ENCODE data around the gene EXOC3L1. TPM values are rescaled to one million over a fixed set of nuclear protein-coding genes. Genes with fewer than 3 reads are reported as not detected.

The EXOC3L1 gene
- total RNA-seq, 4 donors from 2014 or later: 2.3 to 28.8 (median 3.4) TPM

GRCh38 chr16:67181346-67181745 lies 8.6 kb downstream of the EXOC3L1 start:
- TF ChIP-seq, protein P1, sequence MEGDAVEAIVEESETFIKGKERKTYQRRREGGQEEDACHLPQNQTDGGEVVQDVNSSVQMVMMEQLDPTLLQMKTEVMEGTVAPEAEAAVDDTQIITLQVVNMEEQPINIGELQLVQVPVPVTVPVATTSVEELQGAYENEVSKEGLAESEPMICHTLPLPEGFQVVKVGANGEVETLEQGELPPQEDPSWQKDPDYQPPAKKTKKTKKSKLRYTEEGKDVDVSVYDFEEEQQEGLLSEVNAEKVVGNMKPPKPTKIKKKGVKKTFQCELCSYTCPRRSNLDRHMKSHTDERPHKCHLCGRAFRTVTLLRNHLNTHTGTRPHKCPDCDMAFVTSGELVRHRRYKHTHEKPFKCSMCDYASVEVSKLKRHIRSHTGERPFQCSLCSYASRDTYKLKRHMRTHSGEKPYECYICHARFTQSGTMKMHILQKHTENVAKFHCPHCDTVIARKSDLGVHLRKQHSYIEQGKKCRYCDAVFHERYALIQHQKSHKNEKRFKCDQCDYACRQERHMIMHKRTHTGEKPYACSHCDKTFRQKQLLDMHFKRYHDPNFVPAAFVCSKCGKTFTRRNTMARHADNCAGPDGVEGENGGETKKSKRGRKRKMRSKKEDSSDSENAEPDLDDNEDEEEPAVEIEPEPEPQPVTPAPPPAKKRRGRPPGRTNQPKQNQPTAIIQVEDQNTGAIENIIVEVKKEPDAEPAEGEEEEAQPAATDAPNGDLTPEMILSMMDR (IDR thresholded peaks at IDR 0.05): no peak
- DNase-seq (ENCODE audit: low spot score): no peak
- peak; percentile 37 for ATAC-seq (ENCODE audit: low FRiP score)

DNA sequence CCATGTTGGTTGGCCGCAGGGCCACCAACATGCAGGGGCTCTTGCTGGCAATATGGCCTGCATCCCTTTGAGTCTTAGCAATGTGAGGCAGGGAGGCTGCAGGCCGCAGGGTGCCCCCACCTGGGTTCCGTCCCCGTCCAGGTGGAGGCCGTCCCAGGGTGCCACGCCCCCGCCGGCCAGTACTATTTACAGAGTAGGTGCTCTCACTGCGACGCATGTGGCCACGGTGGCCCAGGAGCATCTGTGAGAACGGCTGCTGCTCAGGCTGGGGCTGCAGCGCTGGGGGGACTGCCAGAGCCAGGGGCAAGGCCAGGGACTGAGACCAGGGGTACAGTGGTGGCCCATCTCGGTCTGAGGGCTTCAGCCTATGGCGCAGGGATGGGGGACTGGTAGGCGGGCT lies 9.8 kb downstream of the EXOC3L1 start:
- ATAC-seq (ENCODE audit: low FRiP score) (no peak), DNase-seq (ENCODE audit: low spot score) (no peak)
- TF ChIP-seq, protein P1 (IDR thresholded peaks at IDR 0.05): no peak

GRCh38 chr16:67179421-67180080 lies 10.4 kb downstream of the EXOC3L1 start:
- no peak for ATAC-seq (ENCODE audit: low FRiP score)
- TF ChIP-seq, protein P1 (IDR thresholded peaks at IDR 0.05): no peak

DNA sequence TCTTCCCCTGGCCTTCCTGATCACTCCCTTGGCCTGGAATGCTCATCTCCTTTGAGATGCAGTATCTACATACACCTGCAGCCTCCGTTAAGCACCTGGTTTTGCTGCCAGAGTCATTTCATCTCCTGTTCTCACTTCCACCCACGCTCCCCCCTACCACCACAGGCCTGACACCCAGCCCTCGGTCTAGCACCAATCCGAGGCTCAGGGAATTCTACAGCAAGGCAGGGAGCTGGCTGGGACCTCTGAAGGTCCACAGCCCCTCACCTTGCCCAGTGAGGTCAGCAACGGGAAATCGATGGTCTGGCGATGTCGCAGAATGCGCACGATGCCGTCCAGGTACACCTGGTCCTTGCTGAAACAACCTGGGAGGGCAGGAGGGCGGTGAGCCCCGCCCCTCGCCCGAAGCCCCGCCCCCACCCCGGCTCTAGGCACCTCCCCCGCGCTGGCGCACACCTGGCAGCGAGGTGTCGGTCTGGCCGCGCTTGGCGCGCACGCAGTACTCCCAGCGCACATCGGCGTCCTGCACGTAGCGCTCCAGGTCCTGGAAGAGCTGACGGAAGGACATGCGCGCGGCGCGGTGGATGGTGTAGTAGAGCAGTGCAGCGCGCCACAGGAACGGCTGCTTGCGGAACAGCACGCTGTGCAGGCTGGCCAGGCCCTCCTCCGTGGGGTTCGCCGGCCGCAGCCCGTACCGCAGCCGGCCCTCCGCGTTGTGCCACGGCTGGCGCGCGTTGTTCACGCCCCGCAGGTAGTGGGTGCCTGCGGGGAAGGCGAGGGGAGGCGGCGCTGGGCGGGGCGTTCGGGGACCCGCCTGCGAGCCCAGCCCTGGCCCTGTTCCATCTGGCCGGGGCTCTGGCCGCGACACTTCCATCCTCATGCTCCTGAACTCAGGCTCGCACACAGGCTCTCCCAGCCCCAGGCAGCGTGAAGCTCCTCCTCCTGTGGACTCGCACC lies 11.9 kb downstream of the EXOC3L1 start:
- TF ChIP-seq, protein P1 (IDR thresholded peaks at IDR 0.05): no peak
- peak; percentile 22 for ATAC-seq (ENCODE audit: low FRiP score)
- no peak for DNase-seq (ENCODE audit: low spot score)

More at GRCh38 chr16:67179421-67180080, 10.4 kb downstream of the EXOC3L1 start:
- no peak for DNase-seq (ENCODE audit: low spot score)

DNA sequence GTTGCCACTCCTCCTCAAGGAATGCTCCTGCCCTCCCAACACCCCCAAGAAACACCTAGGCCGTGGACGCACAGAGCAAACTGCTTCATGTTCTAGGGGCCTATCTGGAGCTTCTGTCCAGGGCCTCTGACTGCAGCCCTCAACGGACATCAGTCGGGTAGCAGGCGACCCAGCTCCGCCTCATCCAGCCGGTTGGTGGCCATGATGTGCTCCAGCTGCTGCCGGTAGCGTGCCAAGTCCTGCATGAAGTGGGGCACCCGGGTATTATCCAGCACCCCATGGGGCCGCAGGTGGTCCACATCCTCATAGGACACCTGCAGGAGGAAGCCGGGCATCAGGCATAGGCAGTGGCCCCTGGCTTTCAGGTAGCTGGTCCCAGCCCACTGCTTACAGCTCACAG lies 13.3 kb downstream of the EXOC3L1 start:
- ATAC-seq (ENCODE audit: low FRiP score): no peak

DNA sequence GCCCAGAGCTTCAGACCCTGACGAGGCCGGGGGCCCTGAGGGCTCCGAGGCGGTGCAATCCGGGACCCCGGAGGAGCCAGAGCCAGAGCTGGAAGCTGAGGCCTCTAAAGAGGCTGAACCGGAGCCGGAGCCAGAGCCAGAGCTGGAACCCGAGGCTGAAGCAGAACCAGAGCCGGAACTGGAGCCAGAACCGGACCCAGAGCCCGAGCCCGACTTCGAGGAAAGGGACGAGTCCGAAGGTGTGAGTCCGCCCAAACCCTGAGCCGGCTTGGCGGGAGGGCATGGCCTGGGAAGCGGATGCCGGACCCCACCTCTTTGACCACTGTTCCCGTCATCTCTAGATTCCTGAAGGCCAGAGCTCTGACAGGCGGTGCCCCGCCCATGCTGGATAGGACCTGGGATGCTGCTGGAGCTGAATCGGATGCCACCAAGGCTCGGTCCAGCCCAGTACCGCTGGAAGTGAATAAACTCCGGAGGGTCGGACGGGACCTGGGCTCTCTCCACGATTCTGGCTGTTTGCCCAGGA lies 15.2 kb downstream of the EXOC3L1 start:
- TF ChIP-seq, protein P1 (IDR thresholded peaks at IDR 0.05): no peak
- DNase-seq (ENCODE audit: low spot score): no peak
- ATAC-seq (ENCODE audit: low FRiP score): no peak

More for the DNA sequence above, 13.3 kb downstream of the EXOC3L1 start:
- DNase-seq (ENCODE audit: low spot score): no peak
- TF ChIP-seq, protein P1 (IDR thresholded peaks at IDR 0.05): no peak

All from omental fat pad (tissue), 4 donors.